SU-DHL-6 (cell line): ENCODE results near the gene LRFN2.

Experiments
- EZH2phosphoT487 ChIP-seq: fragments of 200-600 bp; sonication (generic), shearing (Covaris generic); conservative IDR thresholded peaks from 2 replicates; pipeline ENCODE4 v1.6.1; 2018; ENCODE audit warnings: mild to moderate bottlenecking, antibody characterized with exemption, low read length, moderate library complexity, mixed read lengths
- TF ChIP-seq, protein P1 (sequence below): fragments of 200-600 bp; sonication (generic); IDR thresholded peaks from one replicate; pipeline ENCODE4 v1.5.1; 2017; ENCODE audit warnings: antibody characterized with exemption, mild to moderate bottlenecking, low read length, moderate library complexity; ENCODE audit not compliant: insufficient read depth, poor library complexity, severe bottlenecking

GRCh38 chr6:40387127-40387870 is 199.9 kb downstream of the LRFN2 start:
- no peak for TF ChIP-seq EZH2phosphoT487
- TF ChIP-seq, protein P1, sequence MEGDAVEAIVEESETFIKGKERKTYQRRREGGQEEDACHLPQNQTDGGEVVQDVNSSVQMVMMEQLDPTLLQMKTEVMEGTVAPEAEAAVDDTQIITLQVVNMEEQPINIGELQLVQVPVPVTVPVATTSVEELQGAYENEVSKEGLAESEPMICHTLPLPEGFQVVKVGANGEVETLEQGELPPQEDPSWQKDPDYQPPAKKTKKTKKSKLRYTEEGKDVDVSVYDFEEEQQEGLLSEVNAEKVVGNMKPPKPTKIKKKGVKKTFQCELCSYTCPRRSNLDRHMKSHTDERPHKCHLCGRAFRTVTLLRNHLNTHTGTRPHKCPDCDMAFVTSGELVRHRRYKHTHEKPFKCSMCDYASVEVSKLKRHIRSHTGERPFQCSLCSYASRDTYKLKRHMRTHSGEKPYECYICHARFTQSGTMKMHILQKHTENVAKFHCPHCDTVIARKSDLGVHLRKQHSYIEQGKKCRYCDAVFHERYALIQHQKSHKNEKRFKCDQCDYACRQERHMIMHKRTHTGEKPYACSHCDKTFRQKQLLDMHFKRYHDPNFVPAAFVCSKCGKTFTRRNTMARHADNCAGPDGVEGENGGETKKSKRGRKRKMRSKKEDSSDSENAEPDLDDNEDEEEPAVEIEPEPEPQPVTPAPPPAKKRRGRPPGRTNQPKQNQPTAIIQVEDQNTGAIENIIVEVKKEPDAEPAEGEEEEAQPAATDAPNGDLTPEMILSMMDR, result no peak
